Neural cell (in vitro differentiated cells): Measurements from ENCODE around the gene COL23A1. TPM values are rescaled to one million over a fixed set of nuclear protein-coding genes. Genes with fewer than 3 reads are reported as not detected.

Experiments used
- H2AFZ ChIP-seq: fragments of 200-600, 300-800 bp; sonication (generic), shearing (Covaris generic); 2 replicates; pipeline ENCODE4 v1.6.0; 2014; ENCODE audit warnings: low read depth, mild to moderate bottlenecking, antibody characterized with exemption, low read length, moderate library complexity
- H3F3A ChIP-seq: fragments of 200-600 bp; shearing (Covaris generic); 2 replicates; pipeline ENCODE4 v1.6.1; 2016; ENCODE audit warnings: mild to moderate bottlenecking, moderate library complexity, mixed read lengths, antibody characterized with exemption, low read length; ENCODE audit not compliant: insufficient read depth, poor library complexity, severe bottlenecking
- H3K27ac ChIP-seq: fragments of 200-600, 300-800 bp; sonication (generic), shearing (Covaris generic); 2 replicates; pipeline ENCODE4 v1.5.1; 2014; ENCODE audit warnings: mild to moderate bottlenecking, low read length, moderate library complexity
- H3K27me3 ChIP-seq: fragments of 300-800, 200-600 bp; sonication (generic), shearing (Covaris generic); 2 replicates; pipeline ENCODE4 v1.6.0; 2014; ENCODE audit warnings: mild to moderate bottlenecking, low read depth, low read length, moderate library complexity; ENCODE audit not compliant: insufficient read depth
- H3K36me3 ChIP-seq: fragments of 300-800, 200-600 bp; sonication (generic), shearing (Covaris generic); 2 replicates; pipeline ENCODE4 v1.5.1; 2014; ENCODE audit warnings: mild to moderate bottlenecking, antibody characterized with exemption, low read length, moderate library complexity; ENCODE audit not compliant: insufficient read depth
- H3K4me2 ChIP-seq: fragments of 300-800, 200-600 bp; sonication (generic), shearing (Covaris generic); 2 replicates; pipeline ENCODE4 v1.6.0; 2014; ENCODE audit warnings: mild to moderate bottlenecking, low read length
- H3K4me3 ChIP-seq: fragments of 300-800, 200-600 bp; sonication (generic), shearing (Covaris generic); 2 replicates; pipeline ENCODE4 v1.5.1; 2014; ENCODE audit warnings: mild to moderate bottlenecking, low read length, moderate library complexity
- H3K79me2 ChIP-seq: fragments of 200-600 bp; shearing (Covaris generic); replicated peaks from 2 replicates; pipeline ENCODE4 v1.6.0; 2014; ENCODE audit warnings: mild to moderate bottlenecking, low read length, moderate library complexity; ENCODE audit not compliant: insufficient read depth
- H3K9ac ChIP-seq: fragments of 300-800, 200-600 bp; sonication (generic), shearing (Covaris generic); 2 replicates; pipeline ENCODE4 v1.6.1; 2016; ENCODE audit warnings: mild to moderate bottlenecking, low read length, mixed read lengths
- H3K9me2 ChIP-seq: fragments of 200-600 bp; shearing (Covaris generic); 2 replicates; pipeline ENCODE4 v1.6.1; 2016; ENCODE audit warnings: mild to moderate bottlenecking, low read length, mixed read lengths; ENCODE audit not compliant: insufficient read depth
- H3K9me3 ChIP-seq: fragments of 200-600, 300-800 bp; sonication (generic), shearing (Covaris generic); 2 replicates; pipeline ENCODE4 v1.6.1; 2016; ENCODE audit warnings: mild to moderate bottlenecking, mixed run types, low read length, moderate library complexity, mixed read lengths
- H4K20me1 ChIP-seq: fragments of 200-600 bp; shearing (Covaris generic); 2 replicates; pipeline ENCODE4 v1.6.1; 2016; ENCODE audit warnings: mild to moderate bottlenecking, mixed run types; ENCODE audit not compliant: insufficient read depth
- EP300 ChIP-seq: fragments of 450-650 bp; conservative IDR thresholded peaks from 2 replicates; pipeline ENCODE4 v1.6.1; 2014; ENCODE audit warnings: antibody characterized with exemption, mild to moderate bottlenecking, moderate library complexity; ENCODE audit not compliant: poor library complexity, severe bottlenecking
- EZH2 ChIP-seq: fragments of 200-600, 300-800 bp; shearing (Covaris generic), sonication (generic); IDR thresholded peaks from 2 replicates; pipeline ENCODE4 v1.6.1; 2014; ENCODE audit warnings: antibody characterized with exemption, low read length, borderline replicate concordance, mild to moderate bottlenecking; ENCODE audit not compliant: insufficient read depth, poor library complexity, severe bottlenecking
- MXI1 ChIP-seq: fragments of 450-650 bp; conservative IDR thresholded peaks from 2 replicates; pipeline ENCODE4 v1.6.1; 2014; ENCODE audit warnings: antibody characterized with exemption, mild to moderate bottlenecking; ENCODE audit not compliant: poor library complexity, severe bottlenecking
- POLR2AphosphoS5 ChIP-seq: IDR thresholded peaks from 2 replicates; pipeline ENCODE4 v1.6.1; 2012
- RAD21 ChIP-seq: fragments of 450-650 bp; conservative IDR thresholded peaks from 2 replicates; pipeline ENCODE4 v1.6.1; 2014; ENCODE audit warnings: antibody characterized with exemption, mild to moderate bottlenecking, moderate library complexity
- SMC3 ChIP-seq: fragments of 450-650 bp; conservative IDR thresholded peaks from 2 replicates; pipeline ENCODE4 v1.6.1; 2014; ENCODE audit warnings: antibody characterized with exemption, mild to moderate bottlenecking, moderate library complexity; ENCODE audit not compliant: poor library complexity
- TAF1 ChIP-seq: IDR thresholded peaks from 2 replicates; pipeline ENCODE4 v1.6.1; 2012; ENCODE audit warnings: low read depth
- polyA plus RNA-seq: library from polyadenylated mRNA; depleted of rRNA; stranded (reverse); fragments of >200 nt; gene quantifications from 2 replicates; pipeline ENCODE4 v1.2.3, GENCODE V29; 2014
- TF ChIP-seq, protein P1 (sequence below): fragments of 450-650 bp; IDR thresholded peaks from 2 replicates; pipeline ENCODE4 v1.5.1; 2014; ENCODE audit warnings: antibody characterized with exemption, mild to moderate bottlenecking, moderate library complexity; ENCODE audit not compliant: poor library complexity, severe bottlenecking
- TF ChIP-seq, protein P2 (sequence below): IDR thresholded peaks from 2 replicates; pipeline ENCODE4 v1.6.1; 2012; ENCODE audit warnings: borderline replicate concordance

The COL23A1 gene
- polyA plus RNA-seq, 1 donor from 2014 or later = not detected

DNA sequence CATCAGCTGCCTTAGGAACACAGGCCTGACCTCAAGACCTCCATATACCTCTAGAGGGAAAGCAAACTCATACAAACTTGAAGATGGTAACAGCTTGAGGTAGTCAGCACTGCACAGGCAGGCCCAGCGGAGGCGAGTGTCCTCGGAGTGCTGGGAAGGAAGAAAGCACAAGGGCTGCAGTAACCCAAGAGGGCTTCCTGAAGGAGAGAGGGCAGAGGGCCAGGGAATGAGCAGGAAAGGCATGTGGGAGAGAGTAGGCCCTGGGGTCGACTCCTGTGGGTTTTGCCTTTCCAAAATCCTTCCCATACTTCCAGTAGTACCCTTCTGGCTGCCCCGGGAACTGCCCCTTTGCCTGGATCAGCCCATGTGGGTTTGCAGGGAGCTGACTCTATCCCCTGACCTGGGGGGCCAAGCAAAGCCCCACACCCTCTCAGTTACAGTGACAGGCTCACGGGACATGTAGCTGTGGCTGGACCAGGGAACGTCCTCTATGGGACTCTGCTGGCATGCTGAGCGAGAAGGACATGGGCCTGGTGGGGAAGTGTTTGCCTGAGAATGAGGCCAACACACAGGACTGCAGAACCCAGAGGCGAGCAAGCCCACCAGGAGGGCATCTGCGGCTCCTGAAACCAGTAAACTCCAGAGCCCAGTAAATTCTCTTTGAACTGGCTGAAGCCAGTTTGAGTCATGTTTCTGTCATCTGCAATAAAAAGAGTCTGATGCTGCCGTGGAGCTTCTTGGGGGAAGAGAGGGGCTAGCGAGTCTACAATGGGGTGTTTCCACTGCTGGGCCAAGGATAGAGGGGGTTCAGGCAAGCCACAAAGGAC lies 64.1 kb downstream of the COL23A1 start:
- Histone ChIP-seq H3K36me3 (no peaks in the 10 kb centered on the region), H3F3A (no peaks in the 10 kb centered on the region), H3K9me3 (no peaks in the 10 kb centered on the region), H2AFZ (no peak overlapping the region), H3K9ac (no peak overlapping the region), H3K27ac (no peak overlapping the region), H3K9me2 (no peaks in the 10 kb centered on the region), H3K4me2 (no peak overlapping the region), H3K27me3 (no peaks in the 10 kb centered on the region), H3K79me2 (no peaks in the 10 kb centered on the region), H4K20me1 (no peaks in the 10 kb centered on the region), H3K4me3 (no peak overlapping the region)
- TF ChIP-seq POLR2AphosphoS5 (no peak), RAD21 (no peak), MXI1 (no peak), TAF1 (no peak), SMC3 (no peak), EZH2 (no peak), EP300 (no peak)
- TF ChIP-seq, protein P1, sequence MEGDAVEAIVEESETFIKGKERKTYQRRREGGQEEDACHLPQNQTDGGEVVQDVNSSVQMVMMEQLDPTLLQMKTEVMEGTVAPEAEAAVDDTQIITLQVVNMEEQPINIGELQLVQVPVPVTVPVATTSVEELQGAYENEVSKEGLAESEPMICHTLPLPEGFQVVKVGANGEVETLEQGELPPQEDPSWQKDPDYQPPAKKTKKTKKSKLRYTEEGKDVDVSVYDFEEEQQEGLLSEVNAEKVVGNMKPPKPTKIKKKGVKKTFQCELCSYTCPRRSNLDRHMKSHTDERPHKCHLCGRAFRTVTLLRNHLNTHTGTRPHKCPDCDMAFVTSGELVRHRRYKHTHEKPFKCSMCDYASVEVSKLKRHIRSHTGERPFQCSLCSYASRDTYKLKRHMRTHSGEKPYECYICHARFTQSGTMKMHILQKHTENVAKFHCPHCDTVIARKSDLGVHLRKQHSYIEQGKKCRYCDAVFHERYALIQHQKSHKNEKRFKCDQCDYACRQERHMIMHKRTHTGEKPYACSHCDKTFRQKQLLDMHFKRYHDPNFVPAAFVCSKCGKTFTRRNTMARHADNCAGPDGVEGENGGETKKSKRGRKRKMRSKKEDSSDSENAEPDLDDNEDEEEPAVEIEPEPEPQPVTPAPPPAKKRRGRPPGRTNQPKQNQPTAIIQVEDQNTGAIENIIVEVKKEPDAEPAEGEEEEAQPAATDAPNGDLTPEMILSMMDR = no peak
- TF ChIP-seq, protein P2, sequence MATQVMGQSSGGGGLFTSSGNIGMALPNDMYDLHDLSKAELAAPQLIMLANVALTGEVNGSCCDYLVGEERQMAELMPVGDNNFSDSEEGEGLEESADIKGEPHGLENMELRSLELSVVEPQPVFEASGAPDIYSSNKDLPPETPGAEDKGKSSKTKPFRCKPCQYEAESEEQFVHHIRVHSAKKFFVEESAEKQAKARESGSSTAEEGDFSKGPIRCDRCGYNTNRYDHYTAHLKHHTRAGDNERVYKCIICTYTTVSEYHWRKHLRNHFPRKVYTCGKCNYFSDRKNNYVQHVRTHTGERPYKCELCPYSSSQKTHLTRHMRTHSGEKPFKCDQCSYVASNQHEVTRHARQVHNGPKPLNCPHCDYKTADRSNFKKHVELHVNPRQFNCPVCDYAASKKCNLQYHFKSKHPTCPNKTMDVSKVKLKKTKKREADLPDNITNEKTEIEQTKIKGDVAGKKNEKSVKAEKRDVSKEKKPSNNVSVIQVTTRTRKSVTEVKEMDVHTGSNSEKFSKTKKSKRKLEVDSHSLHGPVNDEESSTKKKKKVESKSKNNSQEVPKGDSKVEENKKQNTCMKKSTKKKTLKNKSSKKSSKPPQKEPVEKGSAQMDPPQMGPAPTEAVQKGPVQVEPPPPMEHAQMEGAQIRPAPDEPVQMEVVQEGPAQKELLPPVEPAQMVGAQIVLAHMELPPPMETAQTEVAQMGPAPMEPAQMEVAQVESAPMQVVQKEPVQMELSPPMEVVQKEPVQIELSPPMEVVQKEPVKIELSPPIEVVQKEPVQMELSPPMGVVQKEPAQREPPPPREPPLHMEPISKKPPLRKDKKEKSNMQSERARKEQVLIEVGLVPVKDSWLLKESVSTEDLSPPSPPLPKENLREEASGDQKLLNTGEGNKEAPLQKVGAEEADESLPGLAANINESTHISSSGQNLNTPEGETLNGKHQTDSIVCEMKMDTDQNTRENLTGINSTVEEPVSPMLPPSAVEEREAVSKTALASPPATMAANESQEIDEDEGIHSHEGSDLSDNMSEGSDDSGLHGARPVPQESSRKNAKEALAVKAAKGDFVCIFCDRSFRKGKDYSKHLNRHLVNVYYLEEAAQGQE = no peak

DNA sequence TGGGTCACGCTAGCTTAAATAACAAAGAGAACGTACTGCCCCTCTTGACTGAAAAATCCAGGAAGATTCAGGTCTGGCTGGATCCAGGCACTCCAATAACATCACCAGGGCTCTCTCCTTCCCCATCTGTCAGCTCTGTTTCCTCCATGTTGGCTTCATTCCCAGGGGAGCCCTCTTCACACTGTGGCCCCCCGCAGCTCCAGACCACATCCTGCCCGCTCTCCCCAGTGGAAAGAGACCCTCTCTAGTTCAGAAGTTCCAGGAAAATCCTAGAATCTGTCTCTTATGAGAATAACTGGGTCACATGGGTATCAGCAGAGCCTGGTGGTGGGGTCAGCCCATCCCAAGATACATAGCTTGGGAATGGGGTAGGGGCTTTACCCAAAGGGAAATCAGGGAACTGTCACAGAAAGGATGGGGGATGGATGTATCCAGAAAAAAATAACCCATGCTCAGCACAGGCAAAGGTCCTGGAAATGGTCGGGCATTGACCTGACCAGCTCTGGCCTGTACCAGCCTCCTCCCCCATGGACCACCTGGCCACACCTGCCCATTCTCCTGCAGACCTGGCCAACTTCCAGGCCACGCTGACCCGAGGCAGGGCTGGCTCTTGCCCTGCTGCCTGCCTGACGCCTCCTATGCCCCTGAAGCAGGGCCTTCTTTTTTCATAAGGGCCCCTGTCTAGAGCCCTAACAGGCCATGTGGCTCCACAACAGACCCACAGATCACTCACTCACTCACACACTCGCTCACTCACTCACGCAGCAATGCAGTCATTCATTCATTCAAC lies 65.9 kb downstream of the COL23A1 start:
- H3K9me2 ChIP-seq = no peaks in the 10 kb centered on the region
- H3K9ac ChIP-seq = no peak overlapping the region
- H3K4me2 ChIP-seq = no peak overlapping the region
- no peaks in the 10 kb centered on the region for H3F3A ChIP-seq
- H2AFZ ChIP-seq = no peak overlapping the region
- H3K4me3 ChIP-seq = no peak overlapping the region
- no peaks in the 10 kb centered on the region for H4K20me1 ChIP-seq
- no peaks in the 10 kb centered on the region for H3K36me3 ChIP-seq
- no peaks in the 10 kb centered on the region for H3K79me2 ChIP-seq
- no peak overlapping the region for H3K27ac ChIP-seq
- no peak for TF ChIP-seq MXI1
- no peak for TF ChIP-seq TAF1
- TF ChIP-seq EP300 = no peak
- no peak for TF ChIP-seq RAD21
- no peak for TF ChIP-seq SMC3
- TF ChIP-seq, protein P2 = no peak
- TF ChIP-seq, protein P1 = no peak
- TF ChIP-seq EZH2 = no peak
- no peak for TF ChIP-seq POLR2AphosphoS5
- no peaks in the 10 kb centered on the region for H3K9me3 ChIP-seq
- H3K27me3 ChIP-seq = no peaks in the 10 kb centered on the region
